ES-I3 (cell line): ENCODE results near the gene CRIM1.
A peak's percentile ranks its signal among the peaks of the same experiment; 100 is the strongest.

Source experiments
- H3K36me3 ChIP-seq: 2 replicates; pipeline ENCODE4 v1.6.1; 2013; ENCODE audit warnings: mild to moderate bottlenecking, low read length, control low read depth, moderate library complexity; ENCODE audit not compliant: insufficient read depth
- H3K4me1 ChIP-seq: 2 replicates; pipeline ENCODE4 v1.6.1; 2013; ENCODE audit warnings: mild to moderate bottlenecking, control low read depth, low read length; ENCODE audit not compliant: insufficient read depth
- H3K9ac ChIP-seq: 2 replicates; pipeline ENCODE4 v1.6.1; 2013; ENCODE audit warnings: low read depth, mild to moderate bottlenecking, low read length, moderate library complexity
- H3K9me3 ChIP-seq: 2 replicates; pipeline ENCODE4 v1.6.1; 2013; ENCODE audit warnings: mild to moderate bottlenecking, low read length, moderate library complexity; ENCODE audit not compliant: control insufficient read depth, insufficient read depth

The CRIM1 gene

DNA sequence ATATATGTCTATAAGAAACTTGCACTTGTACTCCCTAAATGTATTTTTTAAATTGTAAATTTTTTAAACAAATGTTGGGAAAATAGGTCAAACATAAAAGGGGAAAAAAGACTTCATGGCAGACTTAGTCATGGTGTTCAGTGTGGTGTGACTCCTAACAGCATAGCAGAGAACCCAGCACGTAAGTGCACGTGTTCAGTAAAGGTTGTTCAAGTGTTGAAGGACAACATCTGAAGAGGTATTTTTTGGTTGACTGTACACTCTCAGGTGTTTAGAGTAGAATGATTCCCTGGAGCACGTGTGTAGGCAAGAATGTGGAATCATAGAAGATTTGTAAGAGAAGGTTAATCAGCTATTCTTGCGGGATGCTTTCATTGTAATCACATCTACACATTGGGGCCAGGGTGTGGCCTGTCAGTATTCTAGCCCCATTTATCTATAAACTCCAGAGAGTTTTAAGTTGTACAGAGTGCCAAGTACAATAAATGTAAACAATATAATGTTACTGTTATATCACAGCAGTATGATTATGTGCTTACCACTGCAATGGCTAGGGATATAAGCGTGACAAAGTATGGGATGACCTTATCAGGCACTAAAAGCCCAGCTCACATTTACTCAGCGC is 106.8 kb downstream of the CRIM1 start:
- peaks cover 67% of the 10 kb centered on the region for H3K4me1 ChIP-seq
- no peaks in the 10 kb centered on the region for H3K9me3 ChIP-seq
- peak overlapping the region; percentile 18; the same call in 1 of the 2 replicates for H3K9ac ChIP-seq
- H3K36me3 ChIP-seq: peaks cover 27% of the 10 kb centered on the region; the same call in 1 of the 2 replicates

DNA sequence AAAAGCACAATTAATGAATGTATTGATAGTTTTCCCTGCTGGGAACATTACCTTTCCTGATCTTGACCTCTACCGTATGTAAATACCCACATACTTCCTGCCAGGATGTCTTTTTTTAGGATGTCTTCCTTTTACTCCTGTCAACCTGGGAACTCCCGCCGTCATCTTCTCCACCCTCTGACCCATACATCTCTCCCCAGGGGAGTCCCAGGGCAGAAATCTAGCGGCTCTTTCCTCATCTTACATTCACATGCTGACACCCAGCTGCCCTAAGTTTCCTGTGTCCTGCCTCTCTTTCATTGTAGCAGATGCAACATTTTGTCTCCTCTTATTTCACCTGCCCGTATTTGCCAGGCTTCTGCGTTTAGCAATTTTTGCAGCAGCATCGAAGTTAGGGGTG is 107.8 kb downstream of the CRIM1 start:
- peaks cover 58% of the 10 kb centered on the region for H3K4me1 ChIP-seq
- no peak overlapping the region for H3K9ac ChIP-seq
- peaks cover 33% of the 10 kb centered on the region for H3K36me3 ChIP-seq
- H3K9me3 ChIP-seq: no peaks in the 10 kb centered on the region

DNA sequence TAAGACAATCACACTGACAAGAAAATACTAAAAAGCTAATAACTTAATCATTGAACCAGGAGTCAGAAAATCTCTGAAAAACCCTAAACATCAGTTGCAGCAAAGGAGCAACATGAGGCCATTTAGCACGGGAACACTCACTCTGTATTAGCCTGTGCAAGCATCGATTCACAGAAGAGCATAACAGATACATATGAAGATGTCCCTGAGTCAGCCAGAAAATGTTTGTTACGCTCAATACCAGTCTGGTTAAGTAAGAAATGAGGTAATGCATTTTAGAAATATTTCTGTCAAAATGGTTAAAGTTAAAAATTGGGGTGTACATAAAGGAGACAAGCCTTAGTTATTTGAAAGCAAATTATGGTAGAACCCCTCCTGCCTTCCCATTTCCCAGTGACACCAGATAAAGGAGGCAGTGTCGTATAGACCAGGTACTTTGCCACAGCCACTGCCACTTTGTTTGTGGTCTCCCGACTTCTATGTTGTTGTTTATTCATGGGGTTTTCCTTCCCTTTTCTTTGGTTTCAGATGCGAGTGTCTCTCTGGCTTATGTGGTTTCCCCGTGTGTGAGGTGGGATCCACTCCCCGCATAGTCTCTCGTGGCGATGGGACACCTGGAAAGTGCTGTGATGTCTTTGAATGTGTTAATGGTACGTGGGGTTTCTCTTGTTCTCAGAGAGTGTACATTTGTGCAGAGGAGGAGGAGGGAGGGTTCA is 108.6 kb downstream of the CRIM1 start:
- Histone ChIP-seq H3K36me3 (peaks cover 37% of the 10 kb centered on the region), H3K9ac (no peak overlapping the region), H3K4me1 (peaks cover 52% of the 10 kb centered on the region), H3K9me3 (no peaks in the 10 kb centered on the region)

- Histone ChIP-seq H3K4me1 (peaks cover 32% of the 10 kb centered on the region), H3K9ac (no peak overlapping the region), H3K36me3 (peaks cover 47% of the 10 kb centered on the region)
Observed at GRCh38 chr2:36466135-36466534, 110.6 kb downstream of the CRIM1 start.

GRCh38 chr2:36468463-36469105 is 113.0 kb downstream of the CRIM1 start:
- Histone ChIP-seq H3K9ac (no peak overlapping the region), H3K36me3 (peaks cover 42% of the 10 kb centered on the region), H3K9me3 (peaks cover 16% of the 10 kb centered on the region), H3K4me1 (peaks cover 11% of the 10 kb centered on the region)

More at GRCh38 chr2:36466135-36466534, 110.6 kb downstream of the CRIM1 start:
- peaks cover 2% of the 10 kb centered on the region; the same call in 1 of the 2 replicates for H3K9me3 ChIP-seq

GRCh38 chr2:36469106-36469477 is 113.5 kb downstream of the CRIM1 start:
- peaks cover 6% of the 10 kb centered on the region; the same call in 1 of the 2 replicates for H3K4me1 ChIP-seq
- H3K9me3 ChIP-seq: peaks cover 21% of the 10 kb centered on the region
- H3K36me3 ChIP-seq: peaks cover 45% of the 10 kb centered on the region
- H3K9ac ChIP-seq: no peak overlapping the region

DNA sequence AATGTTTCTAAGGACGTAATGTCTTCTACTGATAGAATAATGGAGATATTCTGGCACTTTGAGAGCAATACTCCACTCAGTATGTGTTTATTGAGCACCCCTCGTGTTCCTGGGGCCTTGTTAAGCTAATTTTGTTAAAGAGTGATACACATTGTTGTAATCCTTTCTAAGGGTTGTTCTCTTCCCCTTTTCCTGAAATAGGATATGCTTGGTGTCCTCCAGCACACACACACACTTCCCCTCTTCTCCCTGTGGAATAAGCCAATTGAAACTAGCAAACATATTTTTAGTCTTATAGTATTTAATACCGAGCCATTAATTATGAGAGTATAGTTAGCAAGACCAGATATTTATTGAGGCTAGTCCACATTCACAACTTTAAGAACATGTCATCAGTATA is 114.1 kb downstream of the CRIM1 start:
- Histone ChIP-seq H3K9me3 (peaks cover 24% of the 10 kb centered on the region), H3K36me3 (peaks cover 47% of the 10 kb centered on the region), H3K4me1 (no peaks in the 10 kb centered on the region), H3K9ac (no peak overlapping the region)

- Histone ChIP-seq H3K4me1 (no peaks in the 10 kb centered on the region), H3K9me3 (peaks cover 35% of the 10 kb centered on the region), H3K36me3 (peaks cover 43% of the 10 kb centered on the region), H3K9ac (no peak overlapping the region)
Observed at GRCh38 chr2:36473230-36473629, 117.7 kb downstream of the CRIM1 start.

- Histone ChIP-seq H3K9me3 (peaks cover 33% of the 10 kb centered on the region), H3K9ac (no peak overlapping the region), H3K36me3 (peaks cover 56% of the 10 kb centered on the region), H3K4me1 (peaks cover 3% of the 10 kb centered on the region; the same call in 1 of the 2 replicates)
Observed at GRCh38 chr2:36476411-36476810, 120.8 kb downstream of the CRIM1 start.

DNA sequence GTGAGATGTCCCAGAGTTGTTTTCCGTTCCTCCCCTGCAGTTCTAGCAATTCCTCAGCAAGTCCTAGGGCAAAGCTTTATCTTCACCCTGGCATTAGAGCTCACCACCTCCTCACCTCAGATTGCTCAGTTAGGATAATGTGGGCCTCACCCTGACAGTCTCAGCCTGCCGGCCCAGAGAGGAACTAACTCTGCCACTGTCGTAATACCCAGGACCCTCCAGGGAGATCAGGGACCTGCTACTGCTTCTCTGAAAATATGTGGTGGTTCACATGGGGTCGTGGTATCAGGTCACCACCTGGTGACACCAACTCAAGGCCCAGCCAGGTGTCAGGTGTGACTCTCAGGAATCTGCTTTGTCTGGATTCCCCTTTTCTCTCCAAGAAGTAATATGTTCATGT is 121.7 kb downstream of the CRIM1 start:
- Histone ChIP-seq H3K9ac (no peak overlapping the region), H3K36me3 (peaks cover 56% of the 10 kb centered on the region), H3K9me3 (peaks cover 27% of the 10 kb centered on the region), H3K4me1 (peaks cover 3% of the 10 kb centered on the region; the same call in 1 of the 2 replicates)

DNA sequence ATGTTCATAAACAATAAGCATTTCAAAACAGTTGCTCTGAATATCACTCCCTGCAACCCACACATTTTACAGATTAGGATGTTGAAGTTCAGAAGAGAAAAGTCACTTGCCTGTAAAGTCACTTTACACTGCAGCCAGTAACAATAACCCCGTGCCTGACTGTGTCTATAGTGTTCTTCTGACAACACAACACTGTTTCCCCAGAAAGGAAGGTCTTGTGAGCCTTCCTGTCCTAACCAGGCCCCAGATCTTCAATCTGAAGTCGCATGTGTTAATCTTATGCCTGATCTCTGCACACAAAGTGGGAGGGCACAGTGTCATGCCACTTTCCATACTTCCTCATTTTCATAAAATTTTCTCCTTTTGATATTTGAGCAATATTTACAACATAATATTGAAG is 122.2 kb downstream of the CRIM1 start:
- H3K4me1 ChIP-seq: peaks cover 3% of the 10 kb centered on the region; the same call in 1 of the 2 replicates
- H3K9me3 ChIP-seq: peaks cover 23% of the 10 kb centered on the region
- no peak overlapping the region for H3K9ac ChIP-seq
- peaks cover 58% of the 10 kb centered on the region for H3K36me3 ChIP-seq

GRCh38 chr2:36478332-36478738 is 122.8 kb downstream of the CRIM1 start:
- peaks cover 3% of the 10 kb centered on the region; the same call in 1 of the 2 replicates for H3K4me1 ChIP-seq
- H3K9ac ChIP-seq: no peak overlapping the region
- H3K36me3 ChIP-seq: peaks cover 59% of the 10 kb centered on the region
- peaks cover 20% of the 10 kb centered on the region for H3K9me3 ChIP-seq

GRCh38 chr2:36478999-36479398 is 123.4 kb downstream of the CRIM1 start:
- Histone ChIP-seq H3K4me1 (peaks cover 3% of the 10 kb centered on the region; the same call in 1 of the 2 replicates), H3K9me3 (peaks cover 15% of the 10 kb centered on the region), H3K36me3 (peaks cover 58% of the 10 kb centered on the region), H3K9ac (no peak overlapping the region)

GRCh38 chr2:36479406-36479805 is 123.8 kb downstream of the CRIM1 start:
- peaks cover 3% of the 10 kb centered on the region; the same call in 1 of the 2 replicates for H3K4me1 ChIP-seq
- H3K36me3 ChIP-seq: peaks cover 54% of the 10 kb centered on the region
- no peak overlapping the region for H3K9ac ChIP-seq
- peaks cover 11% of the 10 kb centered on the region for H3K9me3 ChIP-seq
